Hepatocyte (in vitro differentiated cells): Measurements from ENCODE around the gene USH2A. TPM values are rescaled to one million over a fixed set of nuclear protein-coding genes. Genes with fewer than 3 reads are reported as not detected.

Source experiments
- DNase-seq: peaks from one replicate; pipeline ENCODE4 v3.0.0-alpha.2; 2016; ENCODE audit warnings: low spot score
- H2AFZ ChIP-seq: fragments of 200-600 bp; sonication (generic); 2 replicates; pipeline ENCODE4 v1.6.0; 2016; ENCODE audit warnings: antibody characterized with exemption, mild to moderate bottlenecking
- H3K27ac ChIP-seq: fragments of 200-600 bp; sonication (generic); 2 replicates; pipeline ENCODE4 v1.5.1; 2016; ENCODE audit warnings: mild to moderate bottlenecking
- H3K27me3 ChIP-seq: fragments of 200-600 bp; sonication (generic); 2 replicates; pipeline ENCODE4 v1.6.1; 2016
- H3K36me3 ChIP-seq: fragments of 200-600 bp; sonication (generic); replicated peaks from 2 replicates; pipeline ENCODE4 v1.5.1; 2016; ENCODE audit warnings: low read depth; ENCODE audit not compliant: insufficient read depth
- H3K4me1 ChIP-seq: fragments of 200-600 bp; sonication (generic); 2 replicates; pipeline ENCODE4 v1.5.1; 2016; ENCODE audit warnings: mild to moderate bottlenecking, moderate library complexity; ENCODE audit not compliant: insufficient read depth
- H3K4me2 ChIP-seq: fragments of 200-600 bp; sonication (generic); 2 replicates; pipeline ENCODE4 v1.6.0; 2016
- H3K4me3 ChIP-seq: fragments of 200-600 bp; sonication (generic); 2 replicates; pipeline ENCODE4 v1.5.1; 2016; ENCODE audit warnings: mild to moderate bottlenecking
- H3K79me2 ChIP-seq: fragments of 200-600 bp; sonication (generic); 2 replicates; pipeline ENCODE4 v1.6.0; 2017; ENCODE audit warnings: mild to moderate bottlenecking
- H3K9me2 ChIP-seq: fragments of 200-600 bp; sonication (generic); replicated peaks from 2 replicates; pipeline ENCODE4 v1.6.0; 2017; ENCODE audit warnings: mild to moderate bottlenecking; ENCODE audit not compliant: insufficient read depth
- H3K9me3 ChIP-seq: fragments of 200-600 bp; sonication (generic); 2 replicates; pipeline ENCODE4 v1.5.1; 2016; ENCODE audit warnings: low read depth, mild to moderate bottlenecking
- H4K20me1 ChIP-seq: fragments of 200-600 bp; sonication (generic); 2 replicates; pipeline ENCODE4 v1.6.0; 2016; ENCODE audit warnings: mild to moderate bottlenecking; ENCODE audit not compliant: insufficient read depth, poor library complexity, severe bottlenecking
- CTCF ChIP-seq: fragments of 200-600 bp; sonication (generic); IDR thresholded peaks from 2 replicates; pipeline ENCODE4 v1.5.1; 2016; ENCODE audit warnings: antibody characterized with exemption, mild to moderate bottlenecking; ENCODE audit not compliant: poor library complexity
- EZH2 ChIP-seq: fragments of 200-600 bp; sonication (generic); IDR thresholded peaks from 2 replicates; pipeline ENCODE4 v1.6.1; 2016; ENCODE audit warnings: antibody characterized with exemption, mild to moderate bottlenecking, borderline replicate concordance
- EZH2phosphoT487 ChIP-seq: fragments of 200-600 bp; sonication (generic); IDR thresholded peaks from one replicate; pipeline ENCODE4 v1.6.1; 2018; ENCODE audit warnings: antibody characterized with exemption, mild to moderate bottlenecking, low read depth, moderate library complexity; ENCODE audit not compliant: unreplicated experiment, severe bottlenecking
- WGBS: methylation state at CpG from one replicate; pipeline ENCODE4 v1.1.6; 2016; ENCODE audit warnings: low lambda C conversion rate; ENCODE audit errors: missing lambda C conversion rate; 5-methylcytosine and 5-hydroxymethylcytosine counted together
- polyA plus RNA-seq: library from polyadenylated mRNA; unstranded; fragments of >200 nt; fragmentation: Nextera tagmentation; extraction: Ambion mirVana; gene quantifications from 2 replicates; pipeline ENCODE4 v1.2.1, GENCODE V29; 2016
- total RNA-seq: library from RNA; depleted of rRNA; stranded (reverse); fragments of >200 nt; gene quantifications from 2 replicates; pipeline ENCODE4 v1.2.3, GENCODE V29; 2014

The USH2A gene
- total and polyA plus RNA-seq, 2 experiments from 2014 or later, result 0.07 TPM; not detected in 1

DNA sequence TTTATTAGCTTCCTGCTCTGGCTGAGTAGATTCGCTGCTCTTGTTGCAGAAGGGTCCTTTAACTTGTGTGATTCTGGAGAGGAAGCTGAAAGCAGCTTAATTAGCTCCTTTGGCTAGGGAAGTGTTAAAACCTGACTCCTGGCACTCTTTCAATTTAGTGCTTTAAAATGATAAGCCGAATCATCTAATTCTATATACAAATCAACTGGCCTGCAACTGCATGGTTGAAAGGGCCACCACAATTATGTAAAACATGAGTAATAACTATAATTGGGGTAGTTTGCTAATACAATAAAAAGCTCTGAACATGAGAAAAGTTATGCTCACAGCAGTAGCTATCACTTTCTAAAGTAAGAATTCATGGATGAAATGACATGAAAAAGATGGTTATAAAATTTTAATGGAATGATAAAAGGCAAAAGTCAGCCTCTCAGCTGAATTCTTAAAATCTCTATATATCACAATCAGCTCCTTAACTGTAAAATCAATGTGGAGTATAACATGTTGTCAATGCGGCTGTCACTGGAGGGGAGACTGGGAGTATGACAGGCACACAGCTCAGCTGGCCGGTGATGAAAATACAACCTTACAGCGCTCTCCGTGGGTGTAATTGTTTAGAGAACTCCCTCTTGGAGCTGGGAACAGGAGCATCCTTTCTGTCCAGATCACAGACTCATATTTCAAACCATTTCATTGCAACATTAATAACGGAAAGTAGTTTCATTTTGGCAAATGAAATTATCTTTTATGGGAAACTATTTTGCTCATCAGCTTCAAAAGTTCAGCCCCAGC is 531.8 kb downstream of the USH2A start:
- H3K4me2 ChIP-seq, result no peak overlapping the region
- no peaks in the 10 kb centered on the region for H3K9me3 ChIP-seq
- 65% methylated on average over 7 of the region's 7 CpGs for WGBS
- H2AFZ ChIP-seq, result no peak overlapping the region
- H3K27ac ChIP-seq, result no peak overlapping the region
- no peaks in the 10 kb centered on the region for H3K4me1 ChIP-seq
- H3K4me3 ChIP-seq, result no peak overlapping the region
- no peak for DNase-seq
- TF ChIP-seq EZH2phosphoT487 (no peak), EZH2 (no peak), CTCF (no peak)
- H3K36me3 ChIP-seq, result no peaks in the 10 kb centered on the region
- no peaks in the 10 kb centered on the region for H4K20me1 ChIP-seq
- H3K27me3 ChIP-seq, result peaks cover 14% of the 10 kb centered on the region
- H3K79me2 ChIP-seq, result no peaks in the 10 kb centered on the region
- no peaks in the 10 kb centered on the region for H3K9me2 ChIP-seq

- H3K36me3 ChIP-seq, result no peaks in the 10 kb centered on the region
- no peaks in the 10 kb centered on the region for H3K4me1 ChIP-seq
- H3K4me2 ChIP-seq, result no peak overlapping the region
- TF ChIP-seq CTCF, result no peak
- no peak for TF ChIP-seq EZH2phosphoT487
- no peak for TF ChIP-seq EZH2
- no peak for DNase-seq
- H3K27ac ChIP-seq, result no peak overlapping the region
- no peaks in the 10 kb centered on the region for H3K9me2 ChIP-seq
- peaks cover 14% of the 10 kb centered on the region for H3K27me3 ChIP-seq
- no peak overlapping the region for H2AFZ ChIP-seq
- no peaks in the 10 kb centered on the region for H3K79me2 ChIP-seq
- 74% methylated on average over 3 of the region's 3 CpGs for WGBS
- no peaks in the 10 kb centered on the region for H3K9me3 ChIP-seq
- no peak overlapping the region for H3K4me3 ChIP-seq
- H4K20me1 ChIP-seq, result no peaks in the 10 kb centered on the region
Measured at GRCh38 chr1:215890438-215890837, 532.8 kb downstream of the USH2A start.

- 60% methylated on average over 3 of the region's 3 CpGs for WGBS
Measured at GRCh38 chr1:215889871-215890270, 533.4 kb downstream of the USH2A start.

More at GRCh38 chr1:215889871-215890270, 533.4 kb downstream of the USH2A start:
- H3K9me3 ChIP-seq, result no peaks in the 10 kb centered on the region
- H3K4me1 ChIP-seq, result no peaks in the 10 kb centered on the region
- no peak overlapping the region for H3K4me3 ChIP-seq
- no peak overlapping the region for H3K27ac ChIP-seq
- DNase-seq, result no peak
- no peaks in the 10 kb centered on the region for H4K20me1 ChIP-seq
- TF ChIP-seq CTCF, result no peak
- TF ChIP-seq EZH2, result no peak
- no peak for TF ChIP-seq EZH2phosphoT487
- H3K4me2 ChIP-seq, result no peak overlapping the region
- no peaks in the 10 kb centered on the region for H3K9me2 ChIP-seq
- H3K79me2 ChIP-seq, result no peaks in the 10 kb centered on the region
- H2AFZ ChIP-seq, result no peak overlapping the region
- H3K36me3 ChIP-seq, result no peaks in the 10 kb centered on the region
- H3K27me3 ChIP-seq, result peaks cover 14% of the 10 kb centered on the region
